ENCODE data around the gene EGLN2. TPM values are rescaled to one million over a fixed set of nuclear protein-coding genes. Genes with fewer than 3 reads are reported as not detected.
"Not testable (repeated sequence)": the region's sequence is repeated elsewhere in the genome, so short reads cannot be mapped to it uniquely, and the experiment has no call there.

The EGLN2 gene
- total and polyA plus RNA-seq, 2 donors (not counting 3 experiments of a cell fraction or from before 2014, with no cell fraction given), result 118 to 152 TPM

- H2AFZ ChIP-seq (ENCODE audit: low read depth, low read length); CTCF ChIA-PET; BruUV-seq (replicated peaks); H4K20me1 ChIP-seq (replicated peaks; ENCODE audit: control insufficient read depth, extremely low read depth, insufficient read depth, low read length); H3K27ac ChIP-seq (ENCODE audit: insufficient read depth, low read depth, low read length); DNase-seq (ENCODE audit: low read depth, low spot score); dilution Hi-C loops (cut with MboI; ENCODE audit: extremely low pct_ligation_motif_present, low sequenced_read_pairs); POLR2A ChIA-PET; H3K36me3 ChIP-seq (ENCODE audit: control insufficient read depth in 2 of 2, extremely low read depth in 1 of 2, insufficient read depth in 2 of 2, low read length in 2 of 2); H3K9ac ChIP-seq (replicated peaks; ENCODE audit: extremely low read depth, insufficient read depth, low read length); H3K9me3 ChIP-seq (replicated peaks; ENCODE audit: control insufficient read depth, insufficient read depth, low read length); H3K9me1 ChIP-seq (replicated peaks; ENCODE audit: control insufficient read depth, extremely low read depth, insufficient read depth, low read length); H3K4me2 ChIP-seq (ENCODE audit: insufficient read depth, low read length); H3K79me2 ChIP-seq (ENCODE audit: control insufficient read depth, insufficient read depth, low read length); intact Hi-C loops (cut with micrococcal nuclease); H3K4me1 ChIP-seq (ENCODE audit: control insufficient read depth, extremely low read depth, insufficient read depth, low read length); H3K4me3 ChIP-seq (replicated peaks in 1 of 3; ENCODE audit: insufficient read depth in 1 of 3, low read depth in 1 of 3, low read length in 3 of 3); H3K27me3 ChIP-seq (ENCODE audit: control insufficient read depth in 2 of 2, insufficient read depth in 2 of 2, low read length in 2 of 2): not testable (repeated sequence)
- FAIRE-seq, result peak; percentile 12
These were observed 34.9 kb downstream of the EGLN2 start for GRCh38 chr19:40833728-40834533.

GRCh38 chr19:40836754-40837429 is 37.9 kb downstream of the EGLN2 start:
- no peaks in the 10 kb centered on the region for H3K9me3 ChIP-seq (replicated peaks; ENCODE audit: control insufficient read depth, insufficient read depth, low read length)
- dilution Hi-C loops (cut with MboI; ENCODE audit: extremely low pct_ligation_motif_present, low sequenced_read_pairs), result no loop called here
- intact Hi-C loops (cut with micrococcal nuclease), result no loop called here
- H4K20me1 ChIP-seq (replicated peaks; ENCODE audit: control insufficient read depth, extremely low read depth, insufficient read depth, low read length), result no peaks in the 10 kb centered on the region
- peaks cover 0 to 1% of the 10 kb centered on the region in 2 experiments for H3K27me3 ChIP-seq (ENCODE audit: control insufficient read depth in 2 of 2, insufficient read depth in 2 of 2, low read length in 2 of 2)
- H3K4me1 ChIP-seq (ENCODE audit: control insufficient read depth, extremely low read depth, insufficient read depth, low read length), result no peaks in the 10 kb centered on the region
- no peak overlapping the region for H3K27ac ChIP-seq (ENCODE audit: insufficient read depth, low read depth, low read length)
- H3K36me3 ChIP-seq (ENCODE audit: control insufficient read depth in 2 of 2, extremely low read depth in 1 of 2, insufficient read depth in 2 of 2, low read length in 2 of 2), result no peaks in the 10 kb centered on the region
- no TSS peak for BruUV-seq (replicated peaks)
- H2AFZ ChIP-seq (ENCODE audit: low read depth, low read length), result no peak overlapping the region
- no peak for DNase-seq (ENCODE audit: low read depth, low spot score)
- no peak overlapping the region for H3K9ac ChIP-seq (replicated peaks; ENCODE audit: extremely low read depth, insufficient read depth, low read length)
- TF ChIP-seq EZH2 (IDR thresholded peaks at IDR 0.05; ENCODE audit: borderline replicate concordance, low read depth, low read length, severe bottlenecking), result no peak
- no peak for TF ChIP-seq FOS (IDR thresholded peaks at IDR 0.05; ENCODE audit: borderline replicate concordance, insufficient read depth, low read length)
- TF ChIP-seq JUN (IDR thresholded peaks at IDR 0.05; ENCODE audit: borderline replicate concordance, insufficient read depth, insufficient read length, low read depth), result no peak
- TF ChIP-seq MYC (IDR thresholded peaks at IDR 0.05; ENCODE audit: low read depth, low read length), result no peak
- TF ChIP-seq MAX (IDR thresholded peaks at IDR 0.05; ENCODE audit: insufficient read depth, insufficient read length), result no peak
- TF ChIP-seq POLR2AphosphoS5 (IDR thresholded peaks at IDR 0.05; ENCODE audit: insufficient read depth, low read depth, low read length), result no peak
- TF ChIP-seq GATA2 (IDR thresholded peaks at IDR 0.05; ENCODE audit: insufficient read depth, insufficient read length, low read depth, low read length), result no peak
- TF ChIP-seq CTCF (IDR thresholded peaks at IDR 0.05; ENCODE audit: extremely low read depth in 1 of 2, insufficient read depth in 1 of 2, low read depth in 1 of 2, low read length in 2 of 2), result no peak
- TF ChIP-seq POLR2A (IDR thresholded peaks at IDR 0.05; ENCODE audit: low read depth, low read length), result no peak
- ChIA-PET CTCF (no interaction called here), POLR2A (no interaction called here)
- no peak for FAIRE-seq
- H3K79me2 ChIP-seq (ENCODE audit: control insufficient read depth, insufficient read depth, low read length), result no peaks in the 10 kb centered on the region
- H3K4me3 ChIP-seq (replicated peaks in 1 of 3; ENCODE audit: insufficient read depth in 1 of 3, low read depth in 1 of 3, low read length in 3 of 3), result no peak overlapping the region
- H3K4me2 ChIP-seq (ENCODE audit: insufficient read depth, low read length), result no peak overlapping the region
- no peaks in the 10 kb centered on the region for H3K9me1 ChIP-seq (replicated peaks; ENCODE audit: control insufficient read depth, extremely low read depth, insufficient read depth, low read length)

Data from endothelial cell of umbilical vein (primary cell).